ENCODE data around the gene HOXA7. TPM values are rescaled to one million over a fixed set of nuclear protein-coding genes. Genes with fewer than 3 reads are reported as not detected.
A peak's percentile ranks its signal among the peaks of the same experiment; 100 is the strongest.

HOXA7 gene
- total RNA-seq, 4 donors from 2014 or later, result 8.7 to 16.9 (median 11.3) TPM

GRCh38 chr7:27148031-27148755 is 8.3 kb downstream of the HOXA7 start:
- peaks cover 0 to 98% of the 10 kb centered on the region in 2 donors for H3K27me3 ChIP-seq
- no peak for DNase-seq (ENCODE audit: low spot score in 2 of 2)
- H3K4me3 ChIP-seq, result peak overlapping the region; percentile 38 to 58 (median 42)
- 16 to 26% methylated on average over 23 to 24 of the region's 28 CpGs for WGBS, 2 donors
- TF ChIP-seq CTCF (IDR thresholded peaks at IDR 0.05), result no peak
- TF ChIP-seq EP300 (IDR thresholded peaks at IDR 0.05), result peak in 1 of 2 donors; percentile 19
- H3K4me1 ChIP-seq, result peaks cover 0 to 69% (median 12%) of the 10 kb centered on the region in 4 donors
- H3K9me3 ChIP-seq, result no peaks in the 10 kb centered on the region
- peaks cover 0 to 20% (median 0%) of the 10 kb centered on the region in 3 donors for H3K36me3 ChIP-seq
- H3K27ac ChIP-seq, result peak overlapping the region; percentile 67 to 88 (median 76)

GRCh38 chr7:27147199-27148030 is 9.1 kb downstream of the HOXA7 start, which contains the start of gene HOXA6:
HOXA6 (minus strand) TSS chr7:27147774; CDS start chr7:27147749, 25 bp downstream.
- 21 to 22% methylated on average over 46 to 49 of the region's 63 CpGs for WGBS, 2 donors
- peaks cover 0 to 23% (median 0%) of the 10 kb centered on the region in 3 donors for H3K36me3 ChIP-seq
- DNase-seq (ENCODE audit: low spot score in 2 of 2), result peak in 1 of 2 donors; percentile 68
- peak in 1 of 2 donors; percentile 7 for TF ChIP-seq EP300 (IDR thresholded peaks at IDR 0.05)
- TF ChIP-seq POLR2A (IDR thresholded peaks at IDR 0.05), result no peak
- H3K27me3 ChIP-seq, result peaks cover 0 to 98% of the 10 kb centered on the region in 2 donors
- H3K27ac ChIP-seq, result peak within 1 kb of the TSS; percentile 67 to 88 (median 76)
- peak within 1 kb of the TSS; percentile 38 to 58 (median 42) for H3K4me3 ChIP-seq
- peaks cover 0 to 71% (median 10%) of the 10 kb centered on the region in 4 donors for H3K4me1 ChIP-seq
- H3K9me3 ChIP-seq, result no peaks in the 10 kb centered on the region

- TF ChIP-seq CTCF (IDR thresholded peaks at IDR 0.05) (no peak), POLR2A (IDR thresholded peaks at IDR 0.05) (no peak), EP300 (IDR thresholded peaks at IDR 0.05) (no peak)
- DNase-seq (ENCODE audit: low spot score in 2 of 2), result no peak
- 77 to 81% methylated on average over 5 of the region's 5 CpGs for WGBS, 2 donors
- Histone ChIP-seq H3K27ac (peak overlapping the region; percentile 67 to 88 (median 76)), H3K4me3 (peak overlapping the region in 3 of 4 donors; percentile 19 to 58 (median 38)), H3K27me3 (peaks cover 0 to 98% of the 10 kb centered on the region in 2 donors), H3K36me3 (peaks cover 0 to 27% (median 0%) of the 10 kb centered on the region in 3 donors), H3K9me3 (no peaks in the 10 kb centered on the region), H3K4me1 (peaks cover 0 to 68% (median 10%) of the 10 kb centered on the region in 4 donors)
Observed at GRCh38 chr7:27146491-27147198, 9.8 kb downstream of the HOXA7 start.

- peaks cover 0 to 62% (median 7%) of the 10 kb centered on the region in 4 donors for H3K4me1 ChIP-seq
- no peak overlapping the region for H3K4me3 ChIP-seq
- TF ChIP-seq EP300 (IDR thresholded peaks at IDR 0.05), result no peak
- no peak for TF ChIP-seq CTCF (IDR thresholded peaks at IDR 0.05)
- no peak for TF ChIP-seq POLR2A (IDR thresholded peaks at IDR 0.05)
- H3K27ac ChIP-seq, result peak overlapping the region in 3 of 4 donors; percentile 46 to 77 (median 55)
- H3K36me3 ChIP-seq, result peaks cover 0 to 27% (median 0%) of the 10 kb centered on the region in 3 donors
- H3K9me3 ChIP-seq, result no peaks in the 10 kb centered on the region
- WGBS, 2 donors, result 78 to 83% methylated on average over 11 of the region's 11 CpGs
- no peak for DNase-seq (ENCODE audit: low spot score in 2 of 2)
- H3K27me3 ChIP-seq, result peaks cover 0 to 97% of the 10 kb centered on the region in 2 donors
Observed at GRCh38 chr7:27145914-27146412, 10.5 kb downstream of the HOXA7 start.
